CD4-positive, alpha-beta T cell treated with Interleukin-2 at 100 ng/mL for 4 hours (primary cell): ENCODE data around the gene C7orf25.
"Not testable (repeated sequence)": the region's sequence is repeated elsewhere in the genome, so short reads cannot be mapped to it uniquely, and the experiment has no call there.

ENCODE experiments used
- DNase-seq: peaks from one replicate; pipeline ENCODE4 v3.0.0-alpha.2; 2020; ENCODE audit warnings: low spot score

C7orf25 gene

GRCh38 chr7:42929449-42929848 is 17.6 kb upstream of the C7orf25 start:
- DNase-seq: no peak

- no peak for DNase-seq
Observed at GRCh38 chr7:42928754-42929153, 16.9 kb upstream of the C7orf25 start.

GRCh38 chr7:42926204-42926603 is 14.3 kb upstream of the C7orf25 start:
- DNase-seq: no peak

GRCh38 chr7:42925630-42926029 is 13.8 kb upstream of the C7orf25 start:
- DNase-seq: no peak

- no peak for DNase-seq
Observed at GRCh38 chr7:42924223-42924838, 12.5 kb upstream of the C7orf25 start.

- DNase-seq: no peak
Observed at GRCh38 chr7:42922017-42922753, 10.3 kb upstream of the C7orf25 start.

- DNase-seq: no peak
Observed at GRCh38 chr7:42915356-42915755, 3.5 kb upstream of the C7orf25 start.

- no peak for DNase-seq
Observed at GRCh38 chr7:42914421-42915045, 2.7 kb upstream of the C7orf25 start.

- DNase-seq: no peak
Observed at GRCh38 chr7:42914009-42914408, 2.1 kb upstream of the C7orf25 start.

- no peak for DNase-seq
Observed at GRCh38 chr7:42913591-42913990, 1.7 kb upstream of the C7orf25 start.

GRCh38 chr7:42910306-42910705 is 1.6 kb downstream of the C7orf25 start:
- no peak for DNase-seq

GRCh38 chr7:42907316-42907715 is 4.6 kb downstream of the C7orf25 start:
- DNase-seq: no peak

- no peak for DNase-seq
Observed at GRCh38 chr7:42906181-42906580, 5.7 kb downstream of the C7orf25 start.

GRCh38 chr7:42902331-42902730 is 9.5 kb downstream of the C7orf25 start:
- DNase-seq: no peak

GRCh38 chr7:42900842-42901241 is 11.0 kb downstream of the C7orf25 start:
- DNase-seq: no peak

- no peak for DNase-seq
Observed at GRCh38 chr7:42893346-42894240, 18.3 kb downstream of the C7orf25 start.

- no peak for DNase-seq
Observed at GRCh38 chr7:42886893-42887505, 24.9 kb downstream of the C7orf25 start.

GRCh38 chr7:42886129-42886528 is 25.7 kb downstream of the C7orf25 start:
- DNase-seq: no peak

- not testable (repeated sequence) for DNase-seq
Observed at GRCh38 chr7:42885183-42885582, 26.7 kb downstream of the C7orf25 start.

GRCh38 chr7:42883950-42884349 is 27.9 kb downstream of the C7orf25 start:
- no peak for DNase-seq

- DNase-seq: no peak
Observed at GRCh38 chr7:42880392-42880791, 31.5 kb downstream of the C7orf25 start.

GRCh38 chr7:42878303-42878702 is 33.6 kb downstream of the C7orf25 start:
- DNase-seq: no peak
